HG03159 (cell line): ENCODE measurements around the gene OR52I1.

Source experiments
- ATAC-seq: cut with Tn5 transposase; IDR thresholded peaks from one replicate; pipeline ENCODE4 v1.9.1; 2021; ENCODE audit warnings: mild to moderate bottlenecking, moderate library complexity; ENCODE audit not compliant: unreplicated experiment

Gene OR52I1, protein sequence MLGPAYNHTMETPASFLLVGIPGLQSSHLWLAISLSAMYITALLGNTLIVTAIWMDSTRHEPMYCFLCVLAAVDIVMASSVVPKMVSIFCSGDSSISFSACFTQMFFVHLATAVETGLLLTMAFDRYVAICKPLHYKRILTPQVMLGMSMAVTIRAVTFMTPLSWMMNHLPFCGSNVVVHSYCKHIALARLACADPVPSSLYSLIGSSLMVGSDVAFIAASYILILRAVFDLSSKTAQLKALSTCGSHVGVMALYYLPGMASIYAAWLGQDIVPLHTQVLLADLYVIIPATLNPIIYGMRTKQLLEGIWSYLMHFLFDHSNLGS

DNA sequence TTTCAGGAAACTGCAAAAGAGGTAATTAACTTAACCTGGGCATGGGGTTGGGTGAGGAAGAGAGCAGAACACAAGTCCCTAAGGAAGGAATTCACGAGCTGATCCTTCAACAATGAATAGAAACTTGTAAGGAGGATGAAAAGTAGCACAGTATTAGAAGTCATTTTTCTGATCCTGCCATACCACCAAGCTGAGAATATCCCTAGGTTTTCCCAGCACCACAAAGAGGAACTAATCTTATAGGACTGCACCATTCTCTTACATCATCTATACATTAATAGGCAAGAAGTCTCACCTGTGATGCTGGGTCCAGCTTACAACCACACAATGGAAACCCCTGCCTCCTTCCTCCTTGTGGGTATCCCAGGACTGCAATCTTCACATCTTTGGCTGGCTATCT lies at the start of gene OR52I1:
Gene OR52I1, plus strand, starts transcription at position 301 of the 400 bp plus-strand sequence. Its CDS starts 0 bp downstream, at position 301.
- ATAC-seq = no peak

DNA sequence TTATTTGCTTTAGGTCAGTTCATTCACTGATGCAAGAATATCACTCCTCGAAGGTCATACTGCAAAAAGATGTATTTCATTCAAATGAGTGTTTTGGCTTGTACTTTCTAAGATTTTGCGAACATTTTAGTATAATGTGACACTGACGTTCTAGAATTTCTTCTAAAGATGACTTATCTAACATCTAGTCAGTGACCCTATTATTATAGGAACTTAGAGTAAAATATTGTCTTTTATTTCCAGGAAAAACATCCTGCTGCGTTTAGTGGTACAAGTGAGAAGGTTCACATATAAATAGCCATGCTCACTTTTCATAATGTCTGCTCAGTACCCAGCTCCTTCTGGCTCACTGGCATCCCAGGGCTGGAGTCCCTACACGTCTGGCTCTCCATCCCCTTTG lies 48.9 kb upstream of the OR52I1 start, which contains the start of gene OR52M1:
Gene OR52M1, plus strand, starts transcription at position 301 of the 400 bp plus-strand sequence. Its CDS starts 0 bp downstream, at position 301.
- no peak for ATAC-seq

DNA sequence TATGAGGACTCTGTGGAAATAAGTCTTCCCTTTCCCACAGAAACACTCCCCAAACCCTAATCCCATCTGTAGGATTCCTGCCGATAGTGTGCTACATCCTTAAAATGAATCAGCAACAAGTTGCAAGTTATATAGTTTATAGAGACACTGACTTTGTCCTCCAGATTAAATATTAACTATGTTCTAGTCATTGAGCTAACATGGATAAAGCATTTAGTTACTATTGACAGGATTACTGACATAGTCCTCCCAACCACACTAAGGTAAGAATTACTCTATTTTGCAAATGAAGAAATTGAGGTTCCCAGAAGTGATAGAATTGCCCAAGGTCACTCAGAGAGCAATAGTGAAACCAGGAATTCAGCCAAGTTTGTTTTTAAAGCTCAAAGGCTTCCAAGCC lies 47.0 kb upstream of the OR52I1 start:
- no peak for ATAC-seq

DNA sequence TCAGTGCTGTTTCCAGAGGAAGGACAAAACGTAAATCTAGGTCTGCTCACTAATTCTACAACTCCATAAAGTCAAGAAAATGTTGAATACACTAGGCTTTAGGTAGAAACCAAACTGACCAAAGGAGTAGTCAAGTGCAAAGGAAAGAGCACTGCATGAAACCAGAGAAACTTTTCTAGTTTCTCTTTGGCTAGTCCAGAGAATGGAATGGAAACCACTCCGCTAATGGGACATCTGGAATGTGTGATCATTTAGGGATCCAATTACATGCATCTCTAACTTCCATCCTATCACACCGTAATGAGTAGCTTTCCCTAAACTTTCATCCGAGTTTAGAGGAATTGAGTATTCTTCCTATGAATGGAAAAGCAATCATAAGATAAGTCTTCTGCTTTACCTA lies 46.4 kb upstream of the OR52I1 start:
- ATAC-seq = no peak

DNA sequence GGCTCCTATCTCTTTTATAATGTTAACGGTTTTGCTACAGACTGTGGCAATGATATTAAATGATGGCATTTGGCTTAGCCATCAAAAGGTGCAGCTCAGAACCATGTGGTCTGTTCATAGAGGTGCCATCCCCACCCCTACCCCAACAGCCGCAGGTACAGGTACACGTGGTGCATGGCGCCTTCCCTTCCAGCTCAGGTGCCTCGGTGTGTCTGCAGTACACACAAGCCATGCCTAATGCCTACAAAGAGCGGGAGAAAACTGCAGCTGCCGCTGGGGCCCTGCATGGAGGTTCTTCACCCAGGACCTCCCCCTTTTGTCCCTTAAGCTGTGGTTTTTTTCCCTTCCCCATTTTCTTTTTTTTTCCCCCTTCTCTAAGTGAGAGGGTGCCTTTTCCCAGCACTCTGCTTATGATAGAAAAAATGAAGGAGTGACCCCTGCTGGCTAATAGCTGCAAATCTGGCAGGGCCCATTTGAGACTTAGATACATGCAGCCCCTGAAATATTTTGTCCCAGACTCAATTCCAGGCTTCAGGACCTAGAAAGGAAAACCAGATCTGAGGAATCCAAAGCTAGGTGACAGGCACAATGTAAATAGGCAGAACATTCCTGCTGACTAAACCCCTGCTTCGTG lies 42.4 kb upstream of the OR52I1 start:
- no peak for ATAC-seq

DNA sequence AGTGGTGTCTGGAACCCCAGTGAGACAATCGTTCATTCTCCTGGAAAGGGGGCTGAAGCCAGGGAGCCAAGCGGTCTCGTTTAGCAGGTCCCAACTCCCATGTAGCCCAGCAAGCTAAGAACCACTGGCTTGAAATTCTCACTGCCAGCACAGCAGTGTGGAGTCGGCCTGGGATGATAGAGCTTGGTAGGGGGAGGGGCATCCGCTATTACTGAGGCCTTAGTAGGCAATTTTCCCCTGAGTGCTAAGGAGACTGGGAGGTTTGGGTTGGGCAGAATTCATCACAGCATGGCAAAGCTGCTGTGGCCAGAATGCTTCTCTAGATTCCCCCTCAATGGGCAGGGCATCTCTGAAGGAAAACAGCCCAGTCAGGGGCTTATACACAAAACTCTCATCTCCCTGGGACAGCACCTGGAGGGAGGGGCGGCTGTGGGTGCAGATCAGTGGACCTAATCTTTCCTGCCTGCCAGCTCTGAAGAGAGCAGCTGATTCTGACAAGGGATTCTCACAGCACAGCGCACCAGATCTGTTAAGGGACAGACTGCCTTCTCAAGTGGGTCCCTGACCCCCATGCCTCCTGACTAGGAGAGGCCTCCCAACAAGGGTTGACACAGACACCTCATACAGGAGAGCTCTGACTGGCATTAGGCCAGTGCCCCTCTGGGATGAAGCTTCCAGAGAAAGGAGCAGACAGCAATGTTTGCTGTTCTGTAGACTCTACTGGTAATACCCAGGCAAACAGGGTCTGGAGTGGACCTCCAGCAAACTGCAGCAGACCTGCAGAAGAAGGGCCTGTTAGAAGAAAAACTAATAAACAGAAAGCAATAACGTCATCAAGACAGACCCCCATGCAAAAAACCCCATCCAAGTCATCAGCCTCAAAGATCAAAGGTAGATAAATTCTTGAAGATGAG lies 34.1 kb upstream of the OR52I1 start:
- no peak for ATAC-seq

DNA sequence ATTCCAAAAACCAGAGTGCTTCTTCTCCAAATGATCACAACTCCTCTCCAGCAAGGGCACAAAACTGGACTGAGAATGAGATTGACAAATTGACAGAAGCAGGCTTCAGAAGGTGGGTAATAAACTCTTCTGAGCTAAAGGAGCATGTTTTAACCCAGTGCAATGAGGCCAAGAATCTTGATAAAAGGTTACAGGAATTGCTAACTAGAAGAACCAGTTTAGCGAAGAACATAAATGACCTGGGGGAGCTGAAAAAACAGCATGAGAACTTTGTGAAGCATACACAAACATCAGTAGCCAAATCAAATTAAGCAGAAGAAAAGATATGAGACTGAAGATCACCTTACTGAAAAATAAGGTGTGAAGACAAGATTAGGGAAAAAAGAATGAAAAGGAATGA lies 33.4 kb upstream of the OR52I1 start:
- ATAC-seq = no peak

DNA sequence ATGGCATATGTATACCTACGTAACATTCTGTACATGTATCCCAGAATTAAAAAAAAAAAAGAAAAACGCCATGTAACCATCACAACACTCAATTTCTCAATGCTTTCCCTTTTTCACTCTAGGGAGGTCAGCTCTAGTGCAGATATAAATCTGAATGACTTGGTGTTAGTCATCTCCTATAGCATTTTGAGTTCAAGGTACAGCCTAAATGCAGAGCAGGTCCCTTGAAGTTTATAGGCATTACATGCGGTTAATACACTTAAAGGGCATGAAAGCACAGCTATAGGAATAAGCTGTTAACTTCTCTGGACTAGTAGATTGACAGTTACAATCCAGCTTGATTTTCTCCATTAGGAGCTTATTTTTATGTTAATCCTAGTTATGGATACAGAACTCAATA lies 28.5 kb upstream of the OR52I1 start:
- ATAC-seq = no peak

DNA sequence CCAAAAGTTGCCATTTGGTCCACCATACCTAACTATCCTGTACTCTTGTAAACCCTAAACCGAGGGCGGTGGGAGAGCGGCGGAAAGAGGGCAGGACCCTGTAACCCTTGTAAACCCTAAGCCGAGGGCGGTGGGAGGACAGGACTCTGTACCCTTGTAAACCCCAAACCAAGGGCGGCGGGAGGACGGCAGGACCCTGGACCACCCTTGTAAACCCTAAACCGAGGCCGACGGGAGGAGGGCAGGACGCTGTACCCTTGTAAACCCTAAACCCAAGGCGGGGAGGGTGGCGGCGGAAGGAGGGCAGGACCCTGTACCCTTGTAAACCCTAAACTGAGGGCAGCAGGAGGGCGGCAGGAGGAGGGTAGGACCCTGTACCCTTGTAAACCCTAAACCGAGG lies 24.8 kb upstream of the OR52I1 start:
- ATAC-seq = no peak

DNA sequence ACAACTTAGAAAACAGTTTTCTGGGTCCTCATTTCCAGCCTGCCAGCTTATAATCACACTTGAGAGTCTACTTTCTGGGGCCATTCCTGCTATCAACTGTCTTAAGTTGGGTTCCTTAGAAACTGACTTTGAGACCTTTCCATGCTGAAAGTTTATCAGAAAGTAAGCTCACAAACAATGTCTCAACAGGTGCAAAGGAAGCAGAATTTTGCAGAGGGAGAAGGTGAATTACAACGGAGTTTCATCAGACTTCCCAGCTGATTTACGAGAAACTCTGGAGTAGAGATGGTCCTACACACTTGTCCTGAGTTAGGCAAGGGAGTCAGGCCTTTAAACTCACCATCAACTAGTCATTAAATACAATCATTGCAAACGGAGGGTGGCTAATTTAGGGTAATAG lies 17.0 kb upstream of the OR52I1 start:
- ATAC-seq = no peak

DNA sequence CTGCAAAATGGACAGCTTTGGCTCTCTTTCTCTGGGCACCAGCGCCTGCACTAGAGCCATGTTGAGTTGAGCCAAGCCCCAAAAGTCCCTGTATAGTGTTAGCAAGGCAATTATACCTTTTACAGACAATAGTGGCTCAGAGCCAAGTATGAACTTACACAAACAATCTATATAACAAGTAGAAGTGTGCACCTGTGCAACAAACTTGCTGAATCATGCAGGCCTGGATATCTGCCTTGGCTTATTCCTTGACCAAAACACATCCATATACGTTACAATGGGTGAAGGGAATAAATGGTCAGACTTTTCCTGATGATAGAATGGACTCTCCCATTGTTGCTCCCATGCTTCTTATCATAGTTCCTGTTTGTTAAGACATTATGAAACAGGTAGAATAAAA lies 16.1 kb upstream of the OR52I1 start:
- no peak for ATAC-seq

DNA sequence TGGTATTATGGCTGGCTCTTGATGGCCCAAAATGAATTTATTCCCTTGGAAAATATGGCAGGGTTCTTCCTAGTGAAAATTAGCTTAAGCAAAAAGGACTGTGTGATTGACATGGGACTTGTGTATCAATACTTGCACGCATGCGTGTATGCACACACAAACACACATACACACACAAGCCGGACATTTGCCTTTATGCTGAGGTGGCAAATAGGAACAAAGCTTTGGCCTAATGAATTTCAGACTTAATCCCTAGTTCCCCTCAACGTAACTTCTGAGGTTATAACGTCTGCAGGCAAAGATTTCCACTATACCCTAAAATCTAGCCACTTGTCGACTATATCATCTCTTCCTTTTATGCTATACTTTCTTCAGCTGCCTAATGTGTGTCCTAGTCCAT lies 15.2 kb upstream of the OR52I1 start:
- no peak for ATAC-seq

DNA sequence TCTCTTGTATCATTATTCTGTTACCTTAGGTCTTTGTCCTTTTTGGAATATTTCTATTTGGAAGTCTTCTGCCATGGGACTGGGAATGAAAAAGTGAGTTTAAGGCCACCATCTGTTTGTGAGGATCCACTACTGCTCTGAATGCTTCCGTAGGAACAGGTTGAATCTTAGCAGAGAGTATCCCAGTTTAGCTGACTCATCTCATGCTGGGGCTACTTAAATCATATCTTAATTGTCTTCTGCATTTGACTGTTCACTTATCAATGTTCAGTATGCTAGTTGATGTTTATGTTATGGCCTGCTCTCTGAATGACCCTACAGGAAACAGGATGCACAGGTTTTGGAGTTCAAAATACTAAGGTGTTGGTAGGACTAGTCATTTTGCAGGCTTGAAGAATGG lies 13.7 kb upstream of the OR52I1 start:
- ATAC-seq = no peak

DNA sequence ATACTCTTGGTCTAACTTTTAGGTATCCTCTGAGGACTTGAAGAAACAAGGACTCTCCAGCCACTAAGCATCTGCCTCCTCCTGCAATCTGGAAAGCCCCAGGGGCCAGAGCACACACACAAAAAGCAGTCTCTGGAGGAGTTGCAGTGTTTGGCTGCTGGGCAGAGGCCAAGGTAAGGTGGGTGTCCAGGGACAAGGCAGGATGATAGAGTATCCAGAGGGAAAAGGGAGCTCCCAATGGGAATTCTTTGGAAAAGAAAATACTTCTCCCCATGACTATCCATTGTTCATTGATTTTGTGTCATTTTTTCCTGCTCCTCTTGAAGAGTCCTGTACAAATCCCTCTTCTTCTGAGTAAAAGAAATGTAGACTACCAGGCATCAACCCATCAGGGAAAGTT lies 12.4 kb upstream of the OR52I1 start, which contains the start of gene OR52I2:
Gene OR52I2, plus strand, starts transcription at position 301 of the 400 bp plus-strand sequence.
- ATAC-seq = no peak

DNA sequence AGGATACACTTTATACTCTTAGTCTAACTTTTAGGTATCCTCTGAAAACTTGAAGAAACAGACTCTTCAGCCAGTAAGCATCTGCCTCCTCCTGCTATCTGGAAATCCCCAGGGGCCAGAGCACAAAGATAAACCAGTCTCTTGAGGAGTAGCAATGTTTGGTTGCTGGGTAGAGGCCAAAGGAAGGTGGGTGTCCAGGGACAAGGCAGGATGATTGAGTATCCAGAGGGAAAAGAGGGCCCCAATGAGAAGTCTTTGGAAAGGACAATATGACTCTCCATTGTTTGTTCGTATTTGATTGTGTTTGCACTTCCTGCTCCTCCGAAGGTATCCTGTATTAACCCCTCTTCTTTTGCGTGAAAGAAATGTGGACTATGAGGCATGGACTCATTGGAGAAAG lies 4.8 kb upstream of the OR52I1 start:
- no peak for ATAC-seq

DNA sequence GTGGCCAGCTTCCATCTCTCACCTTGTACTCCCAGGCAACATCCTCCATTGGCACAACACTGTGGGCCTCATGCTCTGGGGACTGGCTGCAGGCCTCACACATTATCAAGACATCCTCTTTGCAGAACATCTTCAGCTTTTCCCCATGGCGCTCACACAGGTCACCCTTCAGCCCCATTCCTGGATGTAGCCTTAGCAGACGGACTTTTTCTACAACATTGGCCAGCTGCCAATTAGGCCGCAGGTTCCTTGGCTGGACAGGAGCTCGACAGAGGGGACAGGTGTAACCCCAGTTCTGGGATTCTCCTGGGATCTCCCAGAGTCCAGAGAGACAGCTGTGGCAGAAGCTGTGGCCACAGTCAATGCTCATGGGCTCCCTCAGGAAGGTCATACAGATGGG lies 11.2 kb downstream of the OR52I1 start:
- no peak for ATAC-seq

DNA sequence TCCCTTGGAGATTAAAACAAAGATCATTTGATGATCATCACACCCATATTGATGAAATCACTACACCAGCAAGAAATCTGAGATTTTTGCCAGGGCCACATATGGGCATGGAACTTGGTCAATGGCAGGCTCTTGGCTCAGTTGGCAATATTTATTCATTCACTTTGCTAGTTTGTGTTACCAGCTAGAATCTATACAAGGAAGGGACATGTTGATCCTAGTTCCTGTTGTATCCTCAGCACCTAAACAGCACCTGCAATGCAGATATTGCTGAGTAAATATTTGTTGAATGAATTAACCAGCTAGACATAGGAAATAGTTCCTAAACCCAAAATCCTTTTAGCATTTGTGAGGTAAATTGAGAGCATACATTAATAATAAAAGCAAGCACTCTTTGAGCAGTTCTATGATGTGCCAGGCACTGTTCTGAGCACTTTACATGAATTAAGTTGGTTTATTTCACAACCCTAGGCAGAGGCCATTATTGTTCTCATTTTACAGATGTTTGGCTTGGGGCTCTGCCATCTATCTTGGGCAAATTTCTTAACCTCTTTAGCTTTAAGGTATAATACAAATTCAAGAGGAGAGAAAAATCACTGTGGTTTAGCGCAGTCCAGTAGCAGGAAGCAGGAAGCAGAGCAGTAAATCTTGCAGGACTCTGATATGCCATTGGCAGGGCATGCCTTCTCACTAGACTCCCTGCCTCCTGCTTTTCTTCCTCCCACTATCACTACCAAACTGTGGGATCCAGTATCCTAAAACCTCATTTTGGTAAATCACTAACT lies 12.6 kb downstream of the OR52I1 start:
- ATAC-seq = no peak

DNA sequence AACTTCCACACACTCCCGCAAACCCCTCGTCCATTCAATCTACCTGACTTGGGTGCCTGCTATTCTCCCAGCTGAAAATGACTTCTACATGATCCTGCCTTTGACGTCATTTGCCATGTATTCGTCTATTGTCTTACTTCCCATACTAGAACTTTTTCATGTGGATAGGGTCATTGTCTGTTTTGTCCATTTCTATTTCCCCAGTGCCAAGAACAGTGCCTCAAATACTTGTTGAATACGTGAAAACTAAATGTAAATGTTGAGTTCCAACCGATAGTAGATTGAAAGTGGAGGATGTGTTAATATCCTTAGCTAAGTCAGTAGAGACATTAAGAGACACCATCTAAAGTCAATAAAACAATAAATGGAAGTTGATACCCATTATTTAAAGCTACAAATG lies 13.3 kb downstream of the OR52I1 start:
- ATAC-seq = no peak

DNA sequence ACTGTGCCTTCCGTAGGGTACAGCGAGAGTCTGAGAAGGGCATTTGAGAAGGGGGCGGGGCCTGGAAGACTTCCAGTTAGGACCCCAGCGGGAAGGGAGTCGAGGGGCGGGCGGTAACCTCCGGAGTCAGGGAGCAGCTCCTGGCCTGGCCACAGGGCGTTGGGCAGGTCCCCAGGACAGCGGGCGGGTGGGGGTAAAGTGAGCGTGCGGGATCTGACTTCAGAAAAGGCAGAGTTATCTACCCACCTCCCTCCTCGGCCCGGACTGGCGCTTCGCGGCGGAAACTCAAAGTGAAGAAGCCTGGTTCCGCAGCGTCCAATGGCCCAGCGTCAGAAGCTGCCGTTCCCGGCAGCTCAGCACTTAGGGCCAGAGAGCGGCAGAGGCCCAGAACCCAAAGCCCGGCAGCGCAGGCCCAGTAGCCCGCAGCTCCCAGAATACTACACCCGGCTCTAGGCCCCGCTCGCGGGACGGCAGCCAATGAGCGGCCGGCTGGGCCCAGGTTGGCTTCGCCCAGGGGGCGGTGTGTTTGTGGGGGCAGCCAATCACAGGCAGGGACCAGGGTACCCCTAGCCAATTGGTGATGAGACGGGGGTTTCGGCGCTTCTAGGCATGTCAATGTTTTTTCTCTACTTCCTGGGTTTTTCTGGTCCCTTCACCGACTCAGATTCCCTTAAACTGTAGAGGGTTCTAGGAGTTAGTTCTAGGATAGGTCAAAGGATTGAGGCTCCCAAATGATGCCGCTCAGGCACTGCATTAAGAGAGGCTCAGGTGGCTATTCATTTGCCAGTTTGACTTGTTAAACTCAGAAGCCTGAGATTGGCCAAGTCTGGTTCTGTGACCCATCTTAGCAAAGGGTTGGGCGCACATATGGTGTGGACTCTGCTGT lies 14.2 kb downstream of the OR52I1 start, which contains the start of gene TRIM68:
Gene TRIM68, minus strand, starts transcription at position 451 of the 886 bp plus-strand sequence. CDS start 2,727 bp downstream, outside the sequence.
- peak; percentile 100 for ATAC-seq
